ENCODE measurements around the gene KRT13. TPM values are rescaled to one million over a fixed set of nuclear protein-coding genes. Genes with fewer than 3 reads are reported as not detected.

Gene KRT13
- total and polyA plus RNA-seq, 2 experiments from 2014 or later = not detected

GRCh38 chr17:41483531-41483930 lies 21.9 kb downstream of the KRT13 start:
- Histone ChIP-seq H3K9me3 (ENCODE audit: low read depth) (no peaks in the 10 kb centered on the region), H3K27ac (no peak overlapping the region), H3K4me1 (ENCODE audit: low read depth) (no peaks in the 10 kb centered on the region), H3K4me3 (no peak overlapping the region), H3K27me3 (no peaks in the 10 kb centered on the region), H3K36me3 (no peaks in the 10 kb centered on the region)
- TF ChIP-seq CTCF (IDR thresholded peaks at IDR 0.05; ENCODE audit: low read depth, low read length) = no peak
- DNase-seq (ENCODE audit: low read depth in 1 of 2, low spot score in 1 of 2) = no peak

- Histone ChIP-seq H3K4me1 (ENCODE audit: low read depth) (no peaks in the 10 kb centered on the region), H3K36me3 (no peaks in the 10 kb centered on the region), H3K4me3 (no peak within 1 kb of the TSS), H3K27me3 (no peaks in the 10 kb centered on the region), H3K9me3 (ENCODE audit: low read depth) (no peaks in the 10 kb centered on the region), H3K27ac (no peak within 1 kb of the TSS)
- no peak for TF ChIP-seq CTCF (IDR thresholded peaks at IDR 0.05; ENCODE audit: low read depth, low read length)
- no peak for DNase-seq (ENCODE audit: low read depth in 1 of 2, low spot score in 1 of 2)
Measured at GRCh38 chr17:41481036-41481435, 24.4 kb downstream of the KRT13 start, which contains the start of gene KRT35. Gene KRT35, minus strand, starts transcription at chr17:41481151. Its CDS starts 54 bp downstream, at chr17:41481097.

DNA sequence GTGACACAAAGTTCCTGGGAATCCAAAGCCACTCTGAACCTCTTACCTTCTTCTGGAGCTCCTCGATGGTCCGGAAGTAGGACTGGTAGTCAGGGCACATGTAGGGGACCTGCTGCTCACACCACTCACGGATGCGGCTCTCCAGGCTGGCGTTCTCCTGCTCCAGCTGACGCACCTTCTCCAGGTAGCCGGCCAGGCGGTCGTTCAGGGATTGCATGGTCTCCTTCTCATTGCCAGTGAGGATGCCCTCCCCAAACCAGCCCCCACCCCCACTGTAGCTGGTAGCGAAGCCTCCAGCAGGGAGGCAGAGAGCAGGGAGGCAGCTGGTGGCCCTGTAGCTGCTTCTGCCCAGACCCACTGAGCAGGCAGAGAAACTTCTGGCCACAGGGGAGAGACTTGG lies 24.8 kb downstream of the KRT13 start:
- TF ChIP-seq CTCF (IDR thresholded peaks at IDR 0.05; ENCODE audit: low read depth, low read length) = no peak
- Histone ChIP-seq H3K27ac (no peak overlapping the region), H3K36me3 (no peaks in the 10 kb centered on the region), H3K27me3 (no peaks in the 10 kb centered on the region), H3K9me3 (ENCODE audit: low read depth) (no peaks in the 10 kb centered on the region), H3K4me3 (no peak overlapping the region), H3K4me1 (ENCODE audit: low read depth) (no peaks in the 10 kb centered on the region)
- DNase-seq (ENCODE audit: low read depth in 1 of 2, low spot score in 1 of 2) = no peak

- H3K4me3 ChIP-seq = no peak overlapping the region
- H3K27me3 ChIP-seq = no peaks in the 10 kb centered on the region
- no peak for TF ChIP-seq CTCF (IDR thresholded peaks at IDR 0.05; ENCODE audit: low read depth, low read length)
- H3K27ac ChIP-seq = no peak overlapping the region
- no peaks in the 10 kb centered on the region for H3K4me1 ChIP-seq (ENCODE audit: low read depth)
- H3K9me3 ChIP-seq (ENCODE audit: low read depth) = no peaks in the 10 kb centered on the region
- peak in 1 of 2 donors; percentile 17 for DNase-seq (ENCODE audit: low read depth in 1 of 2, low spot score in 1 of 2)
- no peaks in the 10 kb centered on the region for H3K36me3 ChIP-seq
Measured at GRCh38 chr17:41480136-41480535, 25.3 kb downstream of the KRT13 start.

DNA sequence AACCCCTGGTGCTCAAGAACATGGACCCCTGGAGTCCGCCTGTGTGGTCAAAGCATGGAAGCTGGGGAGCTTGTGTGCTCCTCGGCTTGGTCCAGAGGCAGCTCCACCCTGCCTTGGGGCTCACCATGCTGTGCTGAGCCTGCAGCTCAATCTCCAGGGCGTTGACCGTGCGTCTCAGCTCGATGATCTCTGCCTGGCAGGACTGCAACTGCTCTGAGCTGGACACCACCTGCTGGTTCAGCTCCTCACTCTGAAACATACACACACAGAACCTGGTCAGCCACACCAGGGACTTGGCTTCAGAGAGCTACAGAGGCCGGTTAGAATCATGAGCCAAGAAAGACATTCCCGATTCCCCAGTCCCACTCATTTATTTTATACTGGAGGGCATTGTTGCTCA lies 27.2 kb downstream of the KRT13 start:
- no peaks in the 10 kb centered on the region for H3K27me3 ChIP-seq
- H3K27ac ChIP-seq = no peak overlapping the region
- no peak for TF ChIP-seq CTCF (IDR thresholded peaks at IDR 0.05; ENCODE audit: low read depth, low read length)
- no peak overlapping the region for H3K4me3 ChIP-seq
- H3K9me3 ChIP-seq (ENCODE audit: low read depth) = no peaks in the 10 kb centered on the region
- no peaks in the 10 kb centered on the region for H3K4me1 ChIP-seq (ENCODE audit: low read depth)
- no peaks in the 10 kb centered on the region for H3K36me3 ChIP-seq
- no peak for DNase-seq (ENCODE audit: low read depth in 1 of 2, low spot score in 1 of 2)

Measured in cardiac muscle cell (in vitro differentiated cells and primary cell).